Choroid plexus epithelial cell (primary cell): ENCODE measurements around the gene SH3TC1.

Experiments
- DNase-seq: peaks from one replicate; pipeline ENCODE4 v3.0.0-alpha.2; 2010; ENCODE audit warnings: low read depth
- H3K4me3 ChIP-seq: 2 replicates; pipeline ENCODE4 v1.5.1; 2011; ENCODE audit warnings: low read depth, mild to moderate bottlenecking, control low read depth, low read length, moderate library complexity
- TF ChIP-seq, protein P1 (sequence below): conservative IDR thresholded peaks from 2 replicates; pipeline ENCODE4 v1.5.1; 2011; ENCODE audit warnings: low read depth, mild to moderate bottlenecking, control low read depth, inconsistent platforms, low read length, moderate library complexity

The SH3TC1 gene

DNA sequence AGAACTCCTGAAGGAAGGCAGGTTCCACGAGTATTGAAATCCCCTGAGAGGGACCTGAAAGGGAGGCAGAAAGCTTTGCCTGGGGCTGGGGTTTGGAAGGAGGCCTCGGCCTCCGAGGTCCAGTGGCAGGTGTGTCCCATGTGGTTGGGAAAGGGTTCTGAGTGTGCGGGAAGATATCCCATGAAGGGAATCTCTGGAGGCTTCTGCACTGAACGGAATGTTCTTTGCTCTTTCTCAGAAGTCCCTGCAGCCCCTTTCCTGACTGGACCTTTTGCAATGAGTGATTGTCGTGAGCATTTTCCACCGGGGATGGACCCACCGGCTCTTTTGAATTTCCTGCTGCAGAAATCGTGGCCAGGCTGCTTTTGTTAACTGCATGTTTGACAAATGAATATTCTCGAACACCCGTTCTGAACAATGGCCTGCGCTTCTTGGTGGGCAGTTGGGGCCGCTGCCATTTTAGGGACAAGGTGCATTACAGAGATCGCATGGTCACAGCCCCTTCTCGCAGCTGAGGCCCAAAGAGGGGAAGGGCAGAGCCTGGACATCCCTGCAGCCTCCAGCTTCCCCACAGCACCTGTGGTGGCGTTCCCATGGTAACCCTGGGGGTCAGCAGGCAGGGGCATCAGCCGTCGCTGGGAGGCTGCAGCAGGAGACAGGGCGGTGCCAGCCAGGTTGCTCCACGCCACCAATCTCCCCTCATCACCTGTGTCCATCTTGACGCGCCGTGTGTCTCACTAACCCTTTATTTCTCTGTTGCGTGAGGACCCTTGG is 52.2 kb downstream of the SH3TC1 start:
- no peak for DNase-seq
- H3K4me3 ChIP-seq: no peak overlapping the region
- TF ChIP-seq, protein P1, sequence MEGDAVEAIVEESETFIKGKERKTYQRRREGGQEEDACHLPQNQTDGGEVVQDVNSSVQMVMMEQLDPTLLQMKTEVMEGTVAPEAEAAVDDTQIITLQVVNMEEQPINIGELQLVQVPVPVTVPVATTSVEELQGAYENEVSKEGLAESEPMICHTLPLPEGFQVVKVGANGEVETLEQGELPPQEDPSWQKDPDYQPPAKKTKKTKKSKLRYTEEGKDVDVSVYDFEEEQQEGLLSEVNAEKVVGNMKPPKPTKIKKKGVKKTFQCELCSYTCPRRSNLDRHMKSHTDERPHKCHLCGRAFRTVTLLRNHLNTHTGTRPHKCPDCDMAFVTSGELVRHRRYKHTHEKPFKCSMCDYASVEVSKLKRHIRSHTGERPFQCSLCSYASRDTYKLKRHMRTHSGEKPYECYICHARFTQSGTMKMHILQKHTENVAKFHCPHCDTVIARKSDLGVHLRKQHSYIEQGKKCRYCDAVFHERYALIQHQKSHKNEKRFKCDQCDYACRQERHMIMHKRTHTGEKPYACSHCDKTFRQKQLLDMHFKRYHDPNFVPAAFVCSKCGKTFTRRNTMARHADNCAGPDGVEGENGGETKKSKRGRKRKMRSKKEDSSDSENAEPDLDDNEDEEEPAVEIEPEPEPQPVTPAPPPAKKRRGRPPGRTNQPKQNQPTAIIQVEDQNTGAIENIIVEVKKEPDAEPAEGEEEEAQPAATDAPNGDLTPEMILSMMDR: no peak

DNA sequence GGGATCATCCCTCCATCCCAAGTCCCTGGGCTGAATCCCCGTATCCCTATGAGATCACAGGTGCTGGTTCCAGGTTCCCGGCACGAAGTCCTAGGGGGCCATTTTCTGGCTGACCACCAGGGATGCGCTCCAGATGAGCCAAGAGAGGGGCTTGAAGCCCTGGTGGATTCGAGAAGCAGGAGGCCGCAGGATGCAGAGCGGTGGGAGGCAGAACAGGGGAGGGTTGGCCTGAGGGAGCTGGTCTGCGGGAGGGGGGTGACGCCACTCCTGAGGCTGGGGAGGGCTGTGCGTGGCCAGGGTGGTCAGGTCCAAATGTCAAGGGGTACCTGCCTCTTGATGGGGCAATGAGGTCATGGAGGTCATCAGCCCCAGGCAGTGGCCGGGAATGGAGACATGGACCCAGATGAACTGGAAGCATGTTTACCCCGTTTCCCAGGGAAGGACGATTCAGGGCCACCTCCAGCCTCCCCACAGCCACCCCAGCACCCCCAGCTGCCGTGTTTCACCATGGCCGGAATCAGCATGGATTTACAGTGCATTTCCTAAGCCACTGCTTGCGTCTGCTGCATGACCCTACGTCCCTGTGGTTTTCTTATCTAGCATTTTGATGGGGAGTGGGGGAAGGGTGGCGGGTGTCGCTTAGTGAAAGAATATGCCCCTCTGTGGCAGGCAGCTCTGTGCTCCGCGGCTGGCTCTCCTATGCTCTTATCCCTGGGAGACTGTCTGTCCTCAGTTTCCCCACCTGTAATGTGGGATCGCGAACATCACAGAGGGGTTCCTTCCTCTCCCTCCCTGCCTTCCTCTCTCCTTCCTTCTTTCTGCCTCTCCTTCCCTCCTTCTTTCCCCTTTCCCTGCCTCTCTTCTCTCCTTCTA is 53.4 kb downstream of the SH3TC1 start:
- H3K4me3 ChIP-seq: no peak overlapping the region
- peak; percentile 92 for DNase-seq
- TF ChIP-seq, protein P1: peak; percentile 11

DNA sequence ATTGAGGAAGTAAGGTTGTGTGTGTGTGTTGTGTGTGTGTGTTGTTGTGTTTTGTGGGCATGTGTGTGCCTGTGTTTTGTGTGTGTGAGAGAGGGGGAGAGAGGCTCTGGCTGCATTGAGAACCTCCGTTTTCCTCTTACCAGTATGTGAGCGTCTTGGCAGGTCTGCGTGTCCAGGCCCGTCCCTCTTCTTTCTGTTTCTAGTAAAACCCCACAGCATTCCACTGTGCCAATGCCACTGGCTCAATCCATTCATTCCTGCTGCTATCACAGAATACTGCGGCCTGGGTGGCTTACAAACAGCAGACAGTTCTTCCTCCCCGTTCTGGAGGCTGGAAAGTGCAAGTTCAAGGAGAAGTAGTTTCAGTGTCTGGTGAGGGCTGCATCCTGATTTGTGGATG is 55.0 kb downstream of the SH3TC1 start:
- DNase-seq: no peak
- no peak overlapping the region for H3K4me3 ChIP-seq
- TF ChIP-seq, protein P1: no peak

DNA sequence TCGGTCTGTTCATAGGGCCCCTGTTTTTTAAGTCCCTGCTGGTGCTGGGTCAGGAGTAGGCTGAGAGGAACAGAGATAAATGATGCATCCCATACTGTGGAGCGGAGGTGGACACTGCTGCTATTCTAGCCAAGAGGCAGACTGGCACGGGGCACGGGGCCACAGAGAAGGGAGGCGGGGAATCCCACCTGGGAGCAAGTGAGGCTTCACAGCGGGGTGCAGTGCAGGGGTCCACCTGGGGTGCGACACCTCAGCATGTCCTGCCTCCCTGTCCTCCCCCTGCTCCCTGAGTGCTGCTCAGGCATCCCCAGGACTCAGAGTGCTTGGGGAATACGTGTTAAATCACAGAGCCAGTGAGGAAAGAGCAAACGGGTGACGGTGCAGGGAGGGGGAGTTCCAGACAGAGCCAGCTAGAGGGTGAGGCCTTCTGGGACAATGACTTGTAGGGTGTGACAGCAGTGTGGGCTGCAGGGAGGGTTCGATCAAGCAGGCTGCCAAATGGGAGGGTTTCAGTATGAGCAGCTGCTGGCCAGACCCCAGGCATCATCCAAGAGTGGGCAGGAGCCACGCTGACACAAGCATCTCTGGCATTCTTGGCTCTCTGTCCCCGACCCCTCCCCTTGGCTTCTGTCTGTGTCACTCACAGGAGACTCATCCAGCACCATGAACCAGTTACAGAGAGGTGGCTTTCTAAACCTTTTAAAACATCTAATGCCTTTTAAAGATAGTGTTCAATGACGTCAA is 56.8 kb downstream of the SH3TC1 start:
- no peak overlapping the region for H3K4me3 ChIP-seq
- TF ChIP-seq, protein P1: no peak
- DNase-seq: no peak

DNA sequence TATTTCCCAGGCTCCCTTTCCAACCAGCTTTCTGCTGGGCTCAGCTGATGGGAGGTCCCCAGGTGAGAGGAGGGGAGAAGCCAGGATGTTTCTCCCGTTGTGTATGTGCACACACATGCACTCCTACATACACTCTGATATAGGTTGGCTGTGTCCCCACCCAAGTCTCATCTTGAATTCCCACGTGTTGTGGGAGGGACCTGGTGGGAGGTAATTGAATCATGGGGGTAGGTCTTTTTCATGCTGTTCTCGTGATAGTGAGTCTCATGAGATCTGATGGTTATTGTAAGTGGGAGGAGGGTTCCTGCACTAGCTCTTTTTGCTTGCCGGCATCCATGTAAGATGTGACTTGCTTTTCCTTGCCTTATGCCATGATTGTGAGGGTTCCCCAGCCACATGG is 58.8 kb downstream of the SH3TC1 start:
- TF ChIP-seq, protein P1: no peak
- no peak for DNase-seq
- no peak overlapping the region for H3K4me3 ChIP-seq

DNA sequence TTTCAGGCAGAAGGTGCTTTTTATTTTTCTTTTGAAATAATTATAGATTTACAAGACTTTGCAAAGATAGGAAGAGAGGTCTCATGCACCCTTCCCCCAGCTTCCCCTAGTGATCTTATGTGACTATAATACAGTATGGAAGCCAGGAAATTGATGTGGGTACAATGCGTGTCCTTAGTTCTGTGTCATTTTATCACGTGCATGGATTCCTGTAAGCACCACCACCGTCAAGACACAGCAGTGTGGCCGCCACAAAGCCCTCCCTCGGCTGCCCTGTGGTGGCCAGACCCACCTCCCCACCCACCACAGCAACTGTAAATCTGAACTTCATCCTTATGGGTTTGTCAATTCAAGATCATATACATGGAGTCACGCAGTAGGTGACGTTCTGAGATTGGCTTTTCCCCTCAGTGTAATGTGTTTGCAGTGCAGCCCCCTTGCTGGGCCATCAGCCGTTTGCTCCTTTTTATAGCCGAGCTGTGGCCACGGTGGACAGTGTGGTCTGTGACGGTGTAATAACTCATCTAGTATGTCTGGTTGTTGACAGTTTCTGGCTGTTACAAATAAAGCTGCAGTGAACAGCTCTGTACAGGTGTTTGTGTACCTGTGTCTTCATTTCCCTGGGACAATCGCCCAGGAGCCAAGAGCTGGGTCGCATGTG is 59.6 kb downstream of the SH3TC1 start:
- TF ChIP-seq, protein P1: no peak
- DNase-seq: no peak
- no peak overlapping the region for H3K4me3 ChIP-seq
